GM12878 (cell line): ENCODE results near the gene SHCBP1L.

Experiments used
- CHD1 ChIP-seq: IDR thresholded peaks from 2 replicates; pipeline ENCODE4 v1.6.1; 2012; ENCODE audit warnings: low read depth, low read length, improper control_type of control experiment
- EP300 ChIP-seq, 2 experiments: fragments of 150-350 bp in 1 of 2; IDR thresholded peaks; 2 replicates each; pipeline ENCODE4 v1.6.1; 2011 to 2012; ENCODE audit warnings: low read depth in 2 of 2, low read length in 2 of 2, borderline replicate concordance in 1 of 2, improper control_type of control experiment in 1 of 2, inconsistent platforms in 1 of 2; ENCODE audit not compliant: control insufficient read depth in 1 of 2
- MTA2 ChIP-seq: fragments of 450-650 bp; IDR thresholded peaks from 2 replicates; pipeline ENCODE4 v1.6.1; 2016; ENCODE audit warnings: low read depth, mild to moderate bottlenecking, moderate library complexity
- POLR2A ChIP-seq: IDR thresholded peaks from 2 replicates; pipeline ENCODE4 v1.6.1; 2011; ENCODE audit warnings: low read depth, mild to moderate bottlenecking, low read length
- TARDBP ChIP-seq: IDR thresholded peaks from 2 replicates; pipeline ENCODE4 v1.6.1; 2016; ENCODE audit warnings: borderline replicate concordance
- TF ChIP-seq, protein P1 (sequence below), 3 experiments: IDR thresholded peaks in 2 of 3; conservative IDR thresholded peaks in 1 of 3; 2 replicates each; pipeline ENCODE4 v1.5.1; 2011; ENCODE audit warnings: low read depth in 3 of 3, low read length in 3 of 3, mild to moderate bottlenecking in 3 of 3, control low read depth in 2 of 3, moderate library complexity in 2 of 3, inconsistent platforms in 1 of 3, mixed read lengths in 1 of 3; ENCODE audit not compliant: control insufficient read depth in 2 of 3, insufficient read depth in 1 of 3; ENCODE audit errors: extremely low read depth in 1 of 3
- TF ChIP-seq, protein P2 (sequence below): IDR thresholded peaks from 2 replicates; pipeline ENCODE4 v1.6.1; 2012; ENCODE audit warnings: low read depth, low read length, improper control_type of control experiment
- TF ChIP-seq, protein P3 (sequence below): fragments of 450-650 bp; IDR thresholded peaks from 2 replicates; pipeline ENCODE4 v1.6.1; 2017; ENCODE audit warnings: mild to moderate bottlenecking, low read depth, inconsistent platforms; ENCODE audit not compliant: poor library complexity, severe bottlenecking
- TF ChIP-seq, protein P4 (sequence below): IDR thresholded peaks from 2 replicates; pipeline ENCODE4 v1.6.1; 2011; ENCODE audit warnings: borderline replicate concordance, low read depth, mild to moderate bottlenecking, moderate library complexity, mixed read lengths, low read length; ENCODE audit not compliant: insufficient read depth; ENCODE audit errors: extremely low read length

DNA sequence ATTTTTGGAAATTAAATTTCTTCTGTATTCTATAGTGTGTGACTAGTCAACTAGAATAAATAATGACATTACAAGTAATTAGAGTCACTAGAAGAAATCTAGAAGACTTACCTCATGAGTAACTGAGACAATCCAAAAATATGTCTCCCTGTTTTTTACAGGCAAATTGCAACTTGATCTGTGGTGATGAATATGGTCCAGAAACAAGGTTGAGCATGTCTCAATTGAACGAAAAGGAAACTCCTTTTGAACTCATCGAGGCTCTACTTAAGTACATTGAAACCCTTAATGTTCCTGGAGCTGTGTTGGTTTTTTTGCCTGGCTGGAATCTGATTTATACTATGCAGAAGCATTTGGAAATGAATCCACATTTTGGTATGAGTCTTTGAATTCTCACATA lies 77.1 kb downstream of the SHCBP1L start:
- TF ChIP-seq POLR2A = no peak
- no peak for TF ChIP-seq MTA2
- TF ChIP-seq, protein P1, sequence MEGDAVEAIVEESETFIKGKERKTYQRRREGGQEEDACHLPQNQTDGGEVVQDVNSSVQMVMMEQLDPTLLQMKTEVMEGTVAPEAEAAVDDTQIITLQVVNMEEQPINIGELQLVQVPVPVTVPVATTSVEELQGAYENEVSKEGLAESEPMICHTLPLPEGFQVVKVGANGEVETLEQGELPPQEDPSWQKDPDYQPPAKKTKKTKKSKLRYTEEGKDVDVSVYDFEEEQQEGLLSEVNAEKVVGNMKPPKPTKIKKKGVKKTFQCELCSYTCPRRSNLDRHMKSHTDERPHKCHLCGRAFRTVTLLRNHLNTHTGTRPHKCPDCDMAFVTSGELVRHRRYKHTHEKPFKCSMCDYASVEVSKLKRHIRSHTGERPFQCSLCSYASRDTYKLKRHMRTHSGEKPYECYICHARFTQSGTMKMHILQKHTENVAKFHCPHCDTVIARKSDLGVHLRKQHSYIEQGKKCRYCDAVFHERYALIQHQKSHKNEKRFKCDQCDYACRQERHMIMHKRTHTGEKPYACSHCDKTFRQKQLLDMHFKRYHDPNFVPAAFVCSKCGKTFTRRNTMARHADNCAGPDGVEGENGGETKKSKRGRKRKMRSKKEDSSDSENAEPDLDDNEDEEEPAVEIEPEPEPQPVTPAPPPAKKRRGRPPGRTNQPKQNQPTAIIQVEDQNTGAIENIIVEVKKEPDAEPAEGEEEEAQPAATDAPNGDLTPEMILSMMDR (IDR thresholded peaks at IDR 0.05 in 2 of 3, conservative IDR thresholded peaks at IDR 0.05 in 1 of 3; ENCODE audit: control insufficient read depth in 2 of 3, extremely low read depth in 1 of 3, insufficient read depth in 1 of 3, low read depth in 3 of 3, low read length in 3 of 3) = no peak
- TF ChIP-seq, protein P2, sequence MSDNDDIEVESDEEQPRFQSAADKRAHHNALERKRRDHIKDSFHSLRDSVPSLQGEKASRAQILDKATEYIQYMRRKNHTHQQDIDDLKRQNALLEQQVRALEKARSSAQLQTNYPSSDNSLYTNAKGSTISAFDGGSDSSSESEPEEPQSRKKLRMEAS = no peak
- TF ChIP-seq CHD1 = no peak
- TF ChIP-seq EP300 (IDR thresholded peaks at IDR 0.05; ENCODE audit: borderline replicate concordance in 1 of 2, control insufficient read depth in 1 of 2, low read depth in 2 of 2, low read length in 2 of 2) = no peak
- TF ChIP-seq, protein P3, sequence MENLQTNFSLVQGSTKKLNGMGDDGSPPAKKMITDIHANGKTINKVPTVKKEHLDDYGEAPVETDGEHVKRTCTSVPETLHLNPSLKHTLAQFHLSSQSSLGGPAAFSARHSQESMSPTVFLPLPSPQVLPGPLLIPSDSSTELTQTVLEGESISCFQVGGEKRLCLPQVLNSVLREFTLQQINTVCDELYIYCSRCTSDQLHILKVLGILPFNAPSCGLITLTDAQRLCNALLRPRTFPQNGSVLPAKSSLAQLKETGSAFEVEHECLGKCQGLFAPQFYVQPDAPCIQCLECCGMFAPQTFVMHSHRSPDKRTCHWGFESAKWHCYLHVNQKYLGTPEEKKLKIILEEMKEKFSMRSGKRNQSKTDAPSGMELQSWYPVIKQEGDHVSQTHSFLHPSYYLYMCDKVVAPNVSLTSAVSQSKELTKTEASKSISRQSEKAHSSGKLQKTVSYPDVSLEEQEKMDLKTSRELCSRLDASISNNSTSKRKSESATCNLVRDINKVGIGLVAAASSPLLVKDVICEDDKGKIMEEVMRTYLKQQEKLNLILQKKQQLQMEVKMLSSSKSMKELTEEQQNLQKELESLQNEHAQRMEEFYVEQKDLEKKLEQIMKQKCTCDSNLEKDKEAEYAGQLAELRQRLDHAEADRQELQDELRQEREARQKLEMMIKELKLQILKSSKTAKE = no peak
- TF ChIP-seq TARDBP = no peak
- TF ChIP-seq, protein P4, sequence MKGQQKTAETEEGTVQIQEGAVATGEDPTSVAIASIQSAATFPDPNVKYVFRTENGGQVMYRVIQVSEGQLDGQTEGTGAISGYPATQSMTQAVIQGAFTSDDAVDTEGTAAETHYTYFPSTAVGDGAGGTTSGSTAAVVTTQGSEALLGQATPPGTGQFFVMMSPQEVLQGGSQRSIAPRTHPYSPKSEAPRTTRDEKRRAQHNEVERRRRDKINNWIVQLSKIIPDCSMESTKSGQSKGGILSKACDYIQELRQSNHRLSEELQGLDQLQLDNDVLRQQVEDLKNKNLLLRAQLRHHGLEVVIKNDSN = no peak
